Body of pancreas (tissue), 4 donors: ENCODE measurements around the gene SPINK8.

Experiments used
- CTCF ChIP-seq, 7 experiments: fragments of 450-650 bp in 4 of 7; fragments of 200-600 bp in 3 of 7; sonication (generic) in 3 of 7; IDR thresholded peaks; one replicate each; pipeline ENCODE4 v1.5.1; 2016 to 2019; ENCODE audit warnings: antibody characterized with exemption in 7 of 7
- POLR2A ChIP-seq, 3 donors: fragments of 450-650 bp; IDR thresholded peaks; one replicate each; pipeline ENCODE4 v1.6.1; 2016; ENCODE audit warnings: antibody characterized with exemption in 3 of 3, mild to moderate bottlenecking in 2 of 3

- no peak for TF ChIP-seq CTCF (IDR thresholded peaks at IDR 0.05)
- no peak for TF ChIP-seq POLR2A (IDR thresholded peaks at IDR 0.05)
Observed at GRCh38 chr3:48297111-48297810, 36.2 kb downstream of the SPINK8 start.
